Hematopoietic multipotent progenitor cell treated with erythropoietin and hydrocortisone succinate and interleukin-3 and kit ligand, for 6 days (in vitro differentiated cells): Measurements from ENCODE around the gene HOXA11.

ENCODE experiments used
- DNase-seq: peaks from one replicate; pipeline ENCODE4 v3.0.0-alpha.2; 2015

The HOXA11 gene

GRCh38 chr7:27179503-27180430 lies 5.3 kb downstream of the HOXA11 start:
- peak; percentile 86 for DNase-seq

GRCh38 chr7:27179030-27179429 lies 6.0 kb downstream of the HOXA11 start:
- no peak for DNase-seq

GRCh38 chr7:27178366-27178765 lies 6.7 kb downstream of the HOXA11 start:
- DNase-seq, result no peak

DNA sequence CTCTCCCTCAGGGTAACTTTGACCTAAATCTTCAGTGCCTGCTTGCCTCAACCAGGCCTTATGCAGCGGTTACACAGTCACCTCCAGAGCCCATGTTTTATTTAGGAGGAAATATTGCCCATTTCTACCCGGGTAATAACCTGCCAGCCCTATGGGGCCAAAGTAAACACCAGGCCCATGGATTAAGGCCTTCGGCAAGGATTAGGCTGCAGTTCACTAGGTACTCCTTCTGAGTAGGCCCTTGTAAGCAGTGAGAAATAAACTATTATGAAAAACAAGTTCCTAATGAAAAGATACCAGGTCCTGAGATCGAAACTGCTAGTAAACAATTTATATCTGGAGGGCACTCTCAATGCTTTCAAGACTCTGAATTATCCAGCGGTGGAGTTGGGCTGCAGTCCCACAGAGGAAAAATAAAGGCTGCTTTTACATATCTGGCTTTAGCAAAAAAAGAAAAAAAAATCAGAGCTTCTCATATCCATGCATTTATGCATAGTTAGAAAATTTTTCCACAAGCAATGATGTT lies 7.2 kb downstream of the HOXA11 start:
- no peak for DNase-seq

GRCh38 chr7:27176962-27177794 lies 7.9 kb downstream of the HOXA11 start:
- DNase-seq, result no peak

- no peak for DNase-seq
Observed at GRCh38 chr7:27176524-27176845, 8.5 kb downstream of the HOXA11 start.

- no peak for DNase-seq
Observed at GRCh38 chr7:27175626-27176523, 9.2 kb downstream of the HOXA11 start.

DNA sequence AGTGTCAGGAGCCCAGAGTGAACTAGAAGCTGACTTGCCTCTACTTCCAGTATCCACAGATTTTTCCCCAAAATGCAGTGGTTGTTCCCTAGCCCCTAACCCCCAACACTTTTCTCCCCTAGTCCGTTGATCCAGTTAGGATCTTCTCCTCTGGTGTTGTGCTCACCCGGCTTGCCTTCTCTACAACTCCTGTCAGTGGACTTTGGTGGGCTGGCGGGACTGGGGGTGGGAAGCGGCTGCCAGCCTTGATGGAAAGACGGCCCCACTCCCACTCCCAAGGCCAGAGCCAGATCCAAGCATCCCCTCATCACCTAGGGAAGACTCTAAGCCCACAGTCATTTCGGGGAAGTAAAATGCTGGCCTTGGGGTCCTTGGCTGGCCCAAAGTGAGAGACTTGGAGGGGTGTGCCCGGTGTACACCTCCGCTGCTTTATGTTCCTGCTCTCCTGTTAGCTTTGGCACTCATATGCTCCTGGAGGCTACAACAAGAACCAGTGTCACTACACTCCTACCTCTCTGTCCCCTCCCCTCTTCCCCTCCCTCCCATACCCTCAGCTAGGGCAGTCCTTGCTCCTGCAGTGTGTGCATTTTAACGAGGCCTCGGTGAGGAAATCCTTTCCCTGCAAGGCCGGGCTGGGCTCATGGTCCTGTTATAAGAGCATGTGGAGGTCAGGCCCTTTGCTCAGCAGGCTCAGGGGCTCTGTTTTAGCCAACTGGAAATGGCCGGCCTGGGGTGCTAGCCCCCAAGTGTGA lies 10.0 kb downstream of the HOXA11 start:
- no peak for DNase-seq

DNA sequence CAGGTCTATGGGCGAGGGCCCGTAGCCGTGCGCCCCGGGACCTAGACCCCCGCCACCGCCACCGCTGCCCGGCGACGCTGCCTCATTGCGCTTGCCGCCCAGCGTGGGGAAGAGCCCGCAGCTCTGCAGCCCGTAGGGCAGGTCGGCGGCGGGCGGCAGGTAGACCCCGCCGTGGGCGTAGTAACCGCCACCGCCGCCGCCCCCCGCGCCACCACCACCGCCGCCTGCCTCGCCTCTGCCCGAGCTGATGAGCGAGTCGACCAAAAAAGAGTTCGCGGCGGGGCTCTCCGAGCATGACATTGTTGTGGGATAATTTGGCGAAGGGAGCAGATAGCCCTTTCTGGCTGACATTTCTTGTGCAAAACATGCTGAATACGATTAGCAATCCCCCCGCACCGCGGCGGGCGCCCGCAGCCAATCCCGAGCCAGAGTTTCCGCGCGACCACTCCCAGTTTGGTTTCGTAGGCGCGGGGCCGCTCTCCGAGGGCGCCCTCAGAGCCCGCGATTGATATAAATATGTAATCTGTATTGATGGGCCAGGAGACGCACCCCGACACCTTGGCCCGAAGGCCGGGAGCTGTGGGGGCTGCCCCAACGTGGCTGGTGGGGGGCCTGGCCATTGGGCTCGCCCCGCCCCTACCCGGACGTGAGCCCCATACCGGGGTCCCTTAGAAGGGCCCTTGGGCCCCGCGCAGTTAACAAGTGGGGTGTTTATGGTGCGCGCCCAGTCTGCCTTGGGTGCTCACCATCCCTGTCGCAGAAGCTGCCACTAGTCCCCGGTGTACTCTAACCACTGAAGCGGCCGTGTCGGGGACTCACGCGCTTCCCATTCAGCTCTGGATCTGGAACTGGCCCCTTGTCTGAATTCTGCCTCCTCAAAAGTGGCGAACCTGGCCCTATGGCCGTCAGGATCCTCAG lies 10.8 kb downstream of the HOXA11 start, which contains the start of gene HOXA10:
HOXA10 (minus strand) TSS at position 365 of the 918 bp plus-strand sequence; CDS start at position 351, 14 bp downstream.
- DNase-seq, result peak; percentile 40

- DNase-seq, result peak; percentile 69
Observed at GRCh38 chr7:27173511-27173955, 11.5 kb downstream of the HOXA11 start.

- DNase-seq, result peak; percentile 52
Observed at GRCh38 chr7:27172823-27173510, 12.1 kb downstream of the HOXA11 start.

DNA sequence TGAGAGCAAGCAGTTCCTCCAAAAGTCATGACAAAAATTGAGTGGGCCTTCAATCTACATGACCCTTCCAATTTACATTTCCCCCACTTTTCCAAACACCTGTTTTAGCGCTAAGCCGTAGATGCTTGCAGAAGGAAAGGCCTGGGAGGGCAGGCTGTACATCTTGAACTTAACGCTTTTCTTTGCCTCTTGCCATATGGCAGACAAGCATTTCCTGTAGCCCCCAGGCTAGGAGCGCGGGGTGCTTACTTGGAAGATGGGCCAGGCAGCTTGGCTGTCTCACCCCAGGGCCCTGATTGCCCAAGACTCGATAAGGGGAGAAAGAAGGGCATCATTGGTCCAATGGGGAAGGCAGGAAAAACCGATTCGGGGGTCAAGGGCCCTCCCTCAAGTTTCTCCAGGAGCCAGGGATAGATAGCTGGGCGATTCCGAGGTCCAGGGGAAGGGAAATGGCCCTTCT lies 12.7 kb downstream of the HOXA11 start:
- DNase-seq, result peak; percentile 45

- DNase-seq, result peak; percentile 59
Observed at GRCh38 chr7:27171637-27172314, 13.3 kb downstream of the HOXA11 start.

GRCh38 chr7:27171325-27171636 lies 13.8 kb downstream of the HOXA11 start:
- no peak for DNase-seq

GRCh38 chr7:27170426-27171324 lies 14.4 kb downstream of the HOXA11 start:
- DNase-seq, result no peak

GRCh38 chr7:27169658-27170425 lies 15.2 kb downstream of the HOXA11 start:
- peak; percentile 55 for DNase-seq

- peak; percentile 93 for DNase-seq
Observed at GRCh38 chr7:27168265-27168947, 16.6 kb downstream of the HOXA11 start.
